GM23248 (cell line): ENCODE data around the gene NPAS3.

ENCODE experiments used
- EZH2 ChIP-seq: fragments of 200-600 bp; sonication (generic); IDR thresholded peaks from 2 replicates; pipeline ENCODE4 v1.6.1; 2018; ENCODE audit warnings: antibody characterized with exemption, mild to moderate bottlenecking; ENCODE audit not compliant: insufficient read depth, poor library complexity, severe bottlenecking
- EZH2phosphoT487 ChIP-seq: fragments of 200-600 bp; sonication (generic); IDR thresholded peaks from 2 replicates; pipeline ENCODE4 v1.6.1; 2018; ENCODE audit warnings: antibody characterized with exemption, moderate library complexity, mild to moderate bottlenecking, low read depth; ENCODE audit not compliant: insufficient read depth

- no peak for TF ChIP-seq EZH2
- TF ChIP-seq EZH2phosphoT487 = no peak
These were observed 195.5 kb downstream of the NPAS3 start for GRCh38 chr14:33134162-33134561.
